GM19468 (cell line): ENCODE results near the gene ZNF593OS.

Source experiments
- ATAC-seq: cut with Tn5 transposase; IDR thresholded peaks from one replicate; pipeline ENCODE4 v1.9.1; 2021; ENCODE audit warnings: mild to moderate bottlenecking, moderate library complexity, moderate number of reproducible peaks; ENCODE audit not compliant: unreplicated experiment; ENCODE audit errors: extremely low read depth

ZNF593OS gene

GRCh38 chr1:26160527-26161414, 10.9 kb downstream of the ZNF593OS start:
- no peak for ATAC-seq

GRCh38 chr1:26159743-26160039, 11.9 kb downstream of the ZNF593OS start:
- ATAC-seq = no peak

- no peak for ATAC-seq
Measured at GRCh38 chr1:26158908-26159742, 12.5 kb downstream of the ZNF593OS start, which contains the start of gene FAM110D. Gene FAM110D (plus strand): TSS chr1:26159079. CDS start chr1:26161292, 2,213 bp downstream.

GRCh38 chr1:26158271-26158907, 13.2 kb downstream of the ZNF593OS start:
- ATAC-seq = no peak

- ATAC-seq = no peak
Measured at GRCh38 chr1:26156285-26157038, 15.2 kb downstream of the ZNF593OS start.

- ATAC-seq = no peak
Measured at GRCh38 chr1:26155370-26156284, 16.0 kb downstream of the ZNF593OS start.

- no peak for ATAC-seq
Measured at GRCh38 chr1:26154750-26155149, 16.9 kb downstream of the ZNF593OS start.

GRCh38 chr1:26153966-26154532, 17.6 kb downstream of the ZNF593OS start:
- no peak for ATAC-seq

- ATAC-seq = no peak
Measured at GRCh38 chr1:26148887-26149286, 22.7 kb downstream of the ZNF593OS start.

- ATAC-seq = no peak
Measured at GRCh38 chr1:26145960-26146294, 25.7 kb downstream of the ZNF593OS start.

- no peak for ATAC-seq
Measured at GRCh38 chr1:26145041-26145959, 26.3 kb downstream of the ZNF593OS start.

- ATAC-seq = no peak
Measured at GRCh38 chr1:26142159-26142558, 29.5 kb downstream of the ZNF593OS start.

GRCh38 chr1:26138974-26139558, 32.6 kb downstream of the ZNF593OS start:
- ATAC-seq = no peak

GRCh38 chr1:26134466-26134865, 37.2 kb downstream of the ZNF593OS start:
- no peak for ATAC-seq

GRCh38 chr1:26132834-26133167, 38.8 kb downstream of the ZNF593OS start:
- no peak for ATAC-seq

GRCh38 chr1:26132128-26132833, 39.4 kb downstream of the ZNF593OS start:
- ATAC-seq = no peak

- ATAC-seq = no peak
Measured at GRCh38 chr1:26130695-26131094, 40.9 kb downstream of the ZNF593OS start.
